ENCODE results near the gene RIOK3. TPM values are rescaled to one million over a fixed set of nuclear protein-coding genes. Genes with fewer than 3 reads are reported as not detected.

RIOK3 gene
- total and polyA plus RNA-seq, 2 of the 4 experiments (the other 2 are of a cell fraction) = 21.5 to 38.9 TPM

- Histone ChIP-seq H3K9me3 (ENCODE audit: control insufficient read depth, insufficient read depth, low read length) (no peaks in the 10 kb centered on the region), H3K27ac (ENCODE audit: insufficient read depth, low read length) (peak overlapping the region; percentile 35), H2AK5ac (ENCODE audit: low read depth, low read length) (peak overlapping the region; percentile 30; the same call in 1 of the 2 replicates), H3K14ac (replicated peaks; ENCODE audit: low read depth, low read length) (peak overlapping the region; percentile 52; the same call in 1 of the 2 replicates), H3K9ac (ENCODE audit: low read depth, low read length) (peak overlapping the region; percentile 79), H2AK9ac (replicated peaks; ENCODE audit: low read depth, low read length, poor library complexity) (peak overlapping the region; percentile 91), H3K27me3 (ENCODE audit: control insufficient read depth, insufficient read depth, low read length) (no peaks in the 10 kb centered on the region), H2BK20ac (ENCODE audit: low read depth, low read length) (no peak overlapping the region), H3K56ac (ENCODE audit: extremely low read depth, insufficient read depth, low read length) (peak overlapping the region; percentile 52; the same call in 1 of the 2 replicates), H3K36me3 (ENCODE audit: control insufficient read depth, insufficient read depth, low read length) (peaks cover 9% of the 10 kb centered on the region), H2BK120ac (ENCODE audit: low read depth, low read length) (no peak overlapping the region), H3K4me1 (ENCODE audit: control insufficient read depth, insufficient read depth, low read length) (peaks cover 10% of the 10 kb centered on the region), H2BK5ac (ENCODE audit: low read depth, low read length, poor library complexity, severe bottlenecking) (no peak overlapping the region), H3K79me1 (ENCODE audit: low read depth in 1 of 2, low read length in 2 of 2) (peaks cover 25 to 34% of the 10 kb centered on the region in 2 experiments), H3K23ac (ENCODE audit: low read depth, low read length) (peak overlapping the region; percentile 93), H4K91ac (ENCODE audit: insufficient read depth, low read depth, low read length) (no peak overlapping the region), H4K20me1 (ENCODE audit: insufficient read depth, low read length) (peaks cover 4% of the 10 kb centered on the region; the same call in 1 of the 2 replicates), H2BK15ac (ENCODE audit: low read depth, low read length) (no peak overlapping the region), H4K8ac (ENCODE audit: low read depth in 2 of 2, low read length in 2 of 2) (peak overlapping the region in 1 of 2 experiments; percentile 11; a peak in 1 of 4 replicates), H3K4ac (ENCODE audit: low read depth, low read length) (no peak overlapping the region; the same call in 1 of the 2 replicates), H4K5ac (ENCODE audit: low read depth, low read length) (0 out of 2 replicates have a peak overlapping the region, but pooled peaks have one; percentile 3), H3K9me1 (ENCODE audit: insufficient read depth, low read length) (peaks cover 11% of the 10 kb centered on the region), H3K4me3 (ENCODE audit: insufficient read depth, low read depth, low read length) (peak overlapping the region; percentile 73), H3K18ac (ENCODE audit: low read depth, low read length) (no peak overlapping the region), H3K4me2 (ENCODE audit: low read depth, low read length) (peak overlapping the region; percentile 99), H2AFZ (replicated peaks; ENCODE audit: low read length, poor library complexity) (peak overlapping the region; percentile 95)
- in situ Hi-C loops (cut with MboI; ENCODE audit: low sequenced_read_pairs) (no loop called here), dilution Hi-C loops (cut with HindIII; ENCODE audit: low sequenced_read_pairs, unreplicated experiment) (no loop called here), intact Hi-C loops (cut with micrococcal nuclease) (loop anchor here (5.0 kb wide), 1 partner anchor 83 kb away; the partner anchor contains the start of gene NPC1)
- DNase-seq = no peak
- no peak for ATAC-seq (ENCODE audit: low read depth)
- POLR2A ChIA-PET (ENCODE audit: unreplicated experiment) = no interaction called here
- CTCF ChIA-PET = no interaction called here
- whole genome bisulfite sequencing, 2 experiments (ENCODE audit: extremely low coverage in 2 of 2, insufficient read length in 1 of 2) = 5% methylated on average over 16 of the region's 21 CpGs; no CpG with 5 or more reads in 1 of the 2 experiments
- no TSS peak for BruUV-seq (replicated peaks)
- TF ChIP-seq BHLHE40 (IDR thresholded peaks at IDR 0.05; ENCODE audit: low read depth, low read length) = no peak
- TF ChIP-seq CTCF (conservative IDR thresholded peaks at IDR 0.05; ENCODE audit: low read depth, low read length) = no peak
- no peak for TF ChIP-seq RFX5 (IDR thresholded peaks at IDR 0.05; ENCODE audit: low read depth, low read length)
Observed at GRCh38 chr18:23503963-23504344, 50.9 kb downstream of the RIOK3 start.
